Suprapubic skin (tissue), 4 donors: ENCODE results near the gene ABCF2.

Experiments
- CTCF ChIP-seq, 2 donors: fragments of 200-600 bp in 1 of 2; fragments of 450-650 bp in 1 of 2; sonication (generic) in 1 of 2; IDR thresholded peaks; one replicate each; pipeline ENCODE4 v1.5.1; 2016 to 2019; ENCODE audit warnings: antibody characterized with exemption in 2 of 2, mild to moderate bottlenecking in 1 of 2, moderate library complexity in 1 of 2
- EP300 ChIP-seq: sonication (generic); formaldehyde crosslinking; IDR thresholded peaks from one replicate; pipeline ENCODE4 v1.6.1; 2017; ENCODE audit warnings: antibody characterized with exemption
- POLR2AphosphoS5 ChIP-seq, 3 donors: sonication (generic); formaldehyde crosslinking; IDR thresholded peaks; one replicate each; pipeline ENCODE4 v1.6.1; 2017; ENCODE audit warnings: antibody characterized with exemption in 3 of 3

- TF ChIP-seq POLR2AphosphoS5 (IDR thresholded peaks at IDR 0.05) (no peak), EP300 (no peak), CTCF (IDR thresholded peaks at IDR 0.05) (no peak)
Observed at GRCh38 chr7:151264615-151265014, 37.6 kb upstream of the ABCF2 start.
